Kidney (tissue), 14 donors: ENCODE data around the gene SMC1A. TPM values are rescaled to one million over a fixed set of nuclear protein-coding genes. Genes with fewer than 3 reads are reported as not detected.

Experiments used
- DNase-seq, 5 donors: peaks; one replicate each; pipeline ENCODE4 v3.0.0-alpha.2; 2013 to 2020
- FAIRE-seq: peaks from 2 replicates; lab custom pipeline; 2012; peaks lifted over from hg19 to GRCh38; lab: Jason Lieb, UNC
- H3K27ac ChIP-seq, 2 donors: one replicate each; pipeline ENCODE4 v1.7.0; 2013; ENCODE audit warnings: low read depth in 2 of 2, low read length in 2 of 2, inconsistent platforms in 1 of 2
- H3K27me3 ChIP-seq: one replicate; pipeline ENCODE4 v1.7.1; 2013; ENCODE audit warnings: low read length, inconsistent platforms; ENCODE audit not compliant: control insufficient read depth, insufficient read depth
- H3K36me3 ChIP-seq, 3 donors: one replicate each; pipeline versions ENCODE4 v1.7.0 to v1.7.1; 2013; ENCODE audit warnings: low read length in 3 of 3, control low read depth in 1 of 3, inconsistent platforms in 1 of 3; ENCODE audit not compliant: insufficient read depth in 3 of 3, control insufficient read depth in 2 of 3
- H3K4me1 ChIP-seq, 3 donors: one replicate each; pipeline versions ENCODE4 v1.7.0 to v1.7.1; 2013; ENCODE audit warnings: low read length in 3 of 3, inconsistent platforms in 1 of 3, low read depth in 1 of 3; ENCODE audit not compliant: control insufficient read depth in 2 of 3, insufficient read depth in 2 of 3
- H3K4me3 ChIP-seq, 3 donors: one replicate each; pipeline versions ENCODE4 v1.7.0 to v1.8.1; 2013; ENCODE audit warnings: low read length in 3 of 3, control low read depth in 1 of 3, inconsistent platforms in 1 of 3
- H3K9ac ChIP-seq, 3 donors: one replicate each; pipeline versions ENCODE4 v1.7.0 to v1.7.1; 2013; ENCODE audit warnings: low read length in 3 of 3, control low read depth in 1 of 3, inconsistent platforms in 1 of 3
- H3K9me3 ChIP-seq, 3 donors: one replicate each; pipeline versions ENCODE4 v1.7.0 to v1.7.1; 2013; ENCODE audit warnings: low read length in 3 of 3, control low read depth in 1 of 3, inconsistent platforms in 1 of 3; ENCODE audit not compliant: control insufficient read depth in 2 of 3, insufficient read depth in 1 of 3
- CTCF ChIP-seq: IDR thresholded peaks from 3 replicates; pipeline ENCODE4 v1.5.1; 2012; ENCODE audit warnings: mild to moderate bottlenecking, moderate library complexity, borderline replicate concordance; ENCODE audit not compliant: insufficient read depth; ENCODE audit errors: extremely low read depth
- intact Hi-C: fragments of 100-400 bp; cut with DNase I; formaldehyde crosslinking; loops from one replicate; pipeline ENCODE4 v1.11.1; 2022
- microRNA-seq: library from miRNA; unstranded; fragments of <30 nt; microRNA quantifications from one replicate; pipeline ENCODE4 v1.2.0, GENCODE V29; 2020
- polyA plus RNA-seq: library from polyadenylated mRNA; stranded (reverse); fragments of 350-450 nt; fragmentation: Illumina TruSeq; extraction: RNeasy Lipid Tissue Mini Kit (QIAGEN cat#74804); gene quantifications from one replicate; pipeline ENCODE4 v1.2.3, GENCODE V29; 2014; ENCODE audit warnings: low read depth, low replicate concordance; ENCODE audit not compliant: insufficient read depth
- total RNA-seq: library from RNA; stranded (reverse); fragmentation: NEBNext Ultra II Directional; extraction: Animal tissue kit (Norgen Biotek cat#: 25700); gene quantifications from one replicate; pipeline ENCODE4 v1.2.1, GENCODE V29; 2021
- donor health status: control.
- donor health status: control.
- donor health status: control.
- donor health status: control.
- donor health status: control.
- donor health status: DM: yes; HTN: yes; CAD: no.
- donor health status: Normal renal cell carcinoma (clear cell type).

Gene SMC1A
- total and polyA plus RNA-seq, 2 donors from 2014 or later = 6.2 to 59.0 TPM

- Histone ChIP-seq H3K4me3 (no peak overlapping the region), H3K9me3 (no peaks in the 10 kb centered on the region), H3K27ac (no peak overlapping the region), H3K9ac (no peak overlapping the region), H3K36me3 (no peaks in the 10 kb centered on the region), H3K27me3 (peaks cover 25% of the 10 kb centered on the region), H3K4me1 (no peaks in the 10 kb centered on the region)
- no peak for DNase-seq
- no peak for FAIRE-seq
- TF ChIP-seq CTCF = no peak
- intact Hi-C loops = no loop called here
Observed at GRCh38 chrX:53330331-53330730, 92.1 kb downstream of the SMC1A start.

GRCh38 chrX:53324803-53325202 is 97.7 kb downstream of the SMC1A start:
- Histone ChIP-seq H3K4me3 (no peak overlapping the region), H3K36me3 (no peaks in the 10 kb centered on the region), H3K9ac (no peak overlapping the region), H3K9me3 (peaks cover 0 to 2% (median 0%) of the 10 kb centered on the region in 3 donors), H3K27ac (no peak overlapping the region), H3K27me3 (peaks cover 38% of the 10 kb centered on the region), H3K4me1 (peaks cover 0 to 2% (median 0%) of the 10 kb centered on the region in 3 donors)
- intact Hi-C loops = loop anchor here (10.0 kb wide), 1 partner anchor 120 kb away; no protein-coding TSS in a partner anchor
- TF ChIP-seq CTCF = no peak
- DNase-seq (no peak), FAIRE-seq (no peak)

Small RNA genes lying within 50 kb of the gene (microRNA-seq; reads per million reads assigned to microRNA genes)
- gene MIR6857 = not detected

Other genes with a start within 250 kb of the SMC1A start
- 114 TPM for gene KDM5C, start 197.4 kb downstream of the SMC1A start, total RNA-seq
- gene KDM5C, start 197.4 kb downstream of the SMC1A start, polyA plus RNA-seq = 14.9 TPM
- gene IQSEC2, start 141.1 kb downstream of the SMC1A start, total RNA-seq = 20.9 TPM
- gene IQSEC2, start 141.1 kb downstream of the SMC1A start, polyA plus RNA-seq = 56.2 TPM
- gene RIBC1, start 219 bp upstream of the SMC1A start, total RNA-seq = 2.5 TPM
- 6.4 TPM for gene RIBC1, start 219 bp upstream of the SMC1A start, polyA plus RNA-seq
- gene HSD17B10, start 11.7 kb upstream of the SMC1A start, total RNA-seq = 95.2 TPM
- gene HSD17B10, start 11.7 kb upstream of the SMC1A start, polyA plus RNA-seq = 255 TPM